Ishikawa (cell line): Measurements from ENCODE around the gene LINC01488.

ENCODE experiments used
- CEBPB ChIP-seq: IDR thresholded peaks from 2 replicates; pipeline ENCODE4 v1.6.1; 2012
- CREB1 ChIP-seq: IDR thresholded peaks from 2 replicates; pipeline ENCODE4 v1.6.1; 2012; ENCODE audit warnings: low read depth
- EGR1 ChIP-seq: IDR thresholded peaks from 2 replicates; pipeline ENCODE4 v1.6.1; 2012
- EP300 ChIP-seq: IDR thresholded peaks from 2 replicates; pipeline ENCODE4 v1.6.1; 2012; ENCODE audit warnings: borderline replicate concordance
- FOXM1 ChIP-seq: IDR thresholded peaks from 2 replicates; pipeline ENCODE4 v1.6.1; 2012; ENCODE audit warnings: low read depth, borderline replicate concordance
- NFIC ChIP-seq: IDR thresholded peaks from 2 replicates; pipeline ENCODE4 v1.6.1; 2012
- RAD21 ChIP-seq: IDR thresholded peaks from 2 replicates; pipeline ENCODE4 v1.6.1; 2012; ENCODE audit warnings: low read depth
- TAF1 ChIP-seq: IDR thresholded peaks from 2 replicates; pipeline ENCODE4 v1.6.1; 2012; ENCODE audit warnings: low read depth, mild to moderate bottlenecking
- TCF12 ChIP-seq: IDR thresholded peaks from 2 replicates; pipeline ENCODE4 v1.6.1; 2012; ENCODE audit warnings: low read depth
- TEAD4 ChIP-seq: IDR thresholded peaks from 2 replicates; pipeline ENCODE4 v1.6.1; 2012
- YY1 ChIP-seq: IDR thresholded peaks from 2 replicates; pipeline ENCODE4 v1.6.1; 2012; ENCODE audit warnings: low read depth
- ZBTB7A ChIP-seq: IDR thresholded peaks from 2 replicates; pipeline ENCODE4 v1.6.1; 2012; ENCODE audit warnings: low read depth
- TF ChIP-seq, protein P1 (sequence below): IDR thresholded peaks from 2 replicates; pipeline ENCODE4 v1.6.1; 2012
- TF ChIP-seq, protein P2 (sequence below): IDR thresholded peaks from 2 replicates; pipeline ENCODE4 v1.6.1; 2012
- TF ChIP-seq, protein P3 (sequence below): IDR thresholded peaks from 2 replicates; pipeline ENCODE4 v1.6.1; 2012; ENCODE audit warnings: low read depth, mild to moderate bottlenecking

LINC01488 gene

DNA sequence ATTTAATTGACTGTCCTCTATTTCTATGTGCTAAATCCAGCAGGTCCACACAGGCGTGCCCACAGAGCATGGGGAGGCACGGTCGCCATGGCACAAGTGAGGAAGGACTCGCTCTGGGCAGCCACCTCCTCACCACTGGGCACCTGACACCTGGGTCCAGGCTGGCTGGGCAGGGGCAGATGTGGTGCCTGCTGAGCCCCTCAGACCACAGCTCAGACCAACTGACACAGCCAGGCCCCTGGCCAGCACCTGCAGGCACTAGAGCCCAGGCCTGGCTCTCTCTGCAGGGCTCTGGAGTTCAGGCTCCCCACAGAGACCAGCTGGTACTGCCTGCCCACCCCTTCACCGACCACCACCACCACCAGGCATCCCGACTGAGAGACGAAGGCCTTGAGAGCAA, 27.9 kb downstream of the LINC01488 start:
- TF ChIP-seq EP300 (no peak), YY1 (no peak), EGR1 (no peak), CEBPB (no peak), TAF1 (no peak), ZBTB7A (no peak), CREB1 (no peak), RAD21 (no peak), NFIC (no peak), FOXM1 (no peak), TCF12 (no peak), TEAD4 (no peak)
- TF ChIP-seq, protein P1, sequence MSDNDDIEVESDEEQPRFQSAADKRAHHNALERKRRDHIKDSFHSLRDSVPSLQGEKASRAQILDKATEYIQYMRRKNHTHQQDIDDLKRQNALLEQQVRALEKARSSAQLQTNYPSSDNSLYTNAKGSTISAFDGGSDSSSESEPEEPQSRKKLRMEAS, result no peak
- TF ChIP-seq, protein P2, sequence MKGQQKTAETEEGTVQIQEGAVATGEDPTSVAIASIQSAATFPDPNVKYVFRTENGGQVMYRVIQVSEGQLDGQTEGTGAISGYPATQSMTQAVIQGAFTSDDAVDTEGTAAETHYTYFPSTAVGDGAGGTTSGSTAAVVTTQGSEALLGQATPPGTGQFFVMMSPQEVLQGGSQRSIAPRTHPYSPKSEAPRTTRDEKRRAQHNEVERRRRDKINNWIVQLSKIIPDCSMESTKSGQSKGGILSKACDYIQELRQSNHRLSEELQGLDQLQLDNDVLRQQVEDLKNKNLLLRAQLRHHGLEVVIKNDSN, result no peak
- TF ChIP-seq, protein P3, sequence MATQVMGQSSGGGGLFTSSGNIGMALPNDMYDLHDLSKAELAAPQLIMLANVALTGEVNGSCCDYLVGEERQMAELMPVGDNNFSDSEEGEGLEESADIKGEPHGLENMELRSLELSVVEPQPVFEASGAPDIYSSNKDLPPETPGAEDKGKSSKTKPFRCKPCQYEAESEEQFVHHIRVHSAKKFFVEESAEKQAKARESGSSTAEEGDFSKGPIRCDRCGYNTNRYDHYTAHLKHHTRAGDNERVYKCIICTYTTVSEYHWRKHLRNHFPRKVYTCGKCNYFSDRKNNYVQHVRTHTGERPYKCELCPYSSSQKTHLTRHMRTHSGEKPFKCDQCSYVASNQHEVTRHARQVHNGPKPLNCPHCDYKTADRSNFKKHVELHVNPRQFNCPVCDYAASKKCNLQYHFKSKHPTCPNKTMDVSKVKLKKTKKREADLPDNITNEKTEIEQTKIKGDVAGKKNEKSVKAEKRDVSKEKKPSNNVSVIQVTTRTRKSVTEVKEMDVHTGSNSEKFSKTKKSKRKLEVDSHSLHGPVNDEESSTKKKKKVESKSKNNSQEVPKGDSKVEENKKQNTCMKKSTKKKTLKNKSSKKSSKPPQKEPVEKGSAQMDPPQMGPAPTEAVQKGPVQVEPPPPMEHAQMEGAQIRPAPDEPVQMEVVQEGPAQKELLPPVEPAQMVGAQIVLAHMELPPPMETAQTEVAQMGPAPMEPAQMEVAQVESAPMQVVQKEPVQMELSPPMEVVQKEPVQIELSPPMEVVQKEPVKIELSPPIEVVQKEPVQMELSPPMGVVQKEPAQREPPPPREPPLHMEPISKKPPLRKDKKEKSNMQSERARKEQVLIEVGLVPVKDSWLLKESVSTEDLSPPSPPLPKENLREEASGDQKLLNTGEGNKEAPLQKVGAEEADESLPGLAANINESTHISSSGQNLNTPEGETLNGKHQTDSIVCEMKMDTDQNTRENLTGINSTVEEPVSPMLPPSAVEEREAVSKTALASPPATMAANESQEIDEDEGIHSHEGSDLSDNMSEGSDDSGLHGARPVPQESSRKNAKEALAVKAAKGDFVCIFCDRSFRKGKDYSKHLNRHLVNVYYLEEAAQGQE, result no peak

DNA sequence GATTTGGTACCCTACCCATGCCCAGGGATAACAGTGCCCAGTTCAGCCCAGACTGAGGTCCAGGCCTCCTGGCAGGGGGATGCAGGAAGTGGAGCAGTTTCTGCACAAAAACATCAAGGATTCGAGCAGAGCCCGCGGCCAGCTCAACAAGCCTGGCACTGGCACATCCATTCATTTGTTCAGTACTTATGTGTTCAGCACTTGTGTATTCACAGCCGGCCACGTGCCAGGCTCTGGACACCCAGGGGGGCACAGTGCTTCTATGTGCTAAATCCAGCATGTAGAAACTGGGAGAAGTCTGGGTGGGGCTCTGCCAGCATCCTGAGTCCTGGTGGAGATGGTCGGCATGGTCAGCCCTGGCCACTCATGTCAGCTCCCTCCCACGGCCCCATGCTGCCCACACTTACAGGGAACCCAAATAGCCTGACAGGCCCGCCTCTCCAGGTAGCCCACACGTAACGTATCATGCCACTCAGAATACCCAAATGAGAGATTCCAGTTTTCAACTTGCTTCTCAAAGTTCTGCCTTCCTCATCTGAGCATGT, 28.5 kb downstream of the LINC01488 start:
- TF ChIP-seq TCF12, result no peak
- TF ChIP-seq EP300, result no peak
- TF ChIP-seq ZBTB7A, result no peak
- TF ChIP-seq, protein P2, result no peak
- TF ChIP-seq CEBPB, result no peak
- TF ChIP-seq NFIC, result no peak
- TF ChIP-seq TEAD4, result no peak
- TF ChIP-seq, protein P3, result no peak
- no peak for TF ChIP-seq RAD21
- TF ChIP-seq CREB1, result no peak
- no peak for TF ChIP-seq YY1
- TF ChIP-seq EGR1, result no peak
- TF ChIP-seq, protein P1, result no peak
- TF ChIP-seq FOXM1, result no peak
- no peak for TF ChIP-seq TAF1

DNA sequence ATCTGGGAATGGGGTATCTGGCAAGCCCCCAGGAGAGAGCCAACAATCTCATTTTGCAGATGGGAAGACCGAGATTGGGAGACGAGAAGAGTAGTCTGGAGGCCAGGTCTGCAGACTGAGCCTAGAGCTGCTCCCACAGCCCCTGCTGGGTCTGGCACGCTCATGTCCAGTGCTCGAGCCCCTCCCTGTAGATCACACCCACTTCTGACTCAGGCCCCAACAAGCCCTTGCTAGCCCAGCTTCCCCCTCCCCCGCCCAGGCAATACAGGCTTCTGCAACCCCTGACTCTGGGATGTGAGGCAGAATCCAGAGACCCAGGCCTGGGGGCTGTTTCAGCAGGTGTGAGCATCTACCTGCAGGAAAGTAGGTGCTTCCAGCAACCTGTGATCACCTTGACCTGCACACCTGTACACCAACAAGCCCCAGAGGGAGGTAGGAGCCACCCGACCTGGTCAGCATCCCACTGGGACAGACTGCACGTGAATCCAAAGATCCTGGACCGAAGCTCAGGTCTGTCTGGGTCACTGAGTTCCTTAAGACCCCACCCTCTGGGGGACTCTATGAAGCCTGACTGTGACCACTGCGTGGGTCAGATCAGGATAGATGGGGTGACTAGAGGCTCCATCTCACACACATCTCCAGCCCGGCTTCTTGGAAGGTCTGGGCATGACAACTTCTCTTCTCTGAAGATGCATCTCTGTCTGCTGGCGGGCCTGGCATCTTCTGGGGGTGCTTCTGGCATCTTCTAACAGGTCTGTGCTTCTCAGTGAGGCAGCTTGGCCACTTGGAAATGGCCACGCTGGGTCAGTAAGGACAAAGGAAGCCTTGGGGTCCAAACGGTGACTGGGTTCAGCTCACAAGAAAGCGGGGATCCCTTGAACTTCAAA, 29.3 kb downstream of the LINC01488 start:
- TF ChIP-seq TCF12 (no peak), NFIC (no peak), FOXM1 (no peak), TEAD4 (no peak), RAD21 (no peak), YY1 (no peak), EP300 (no peak)
- TF ChIP-seq, protein P1, result 0 out of 2 replicates have a peak, but pooled peaks have one; percentile 13

DNA sequence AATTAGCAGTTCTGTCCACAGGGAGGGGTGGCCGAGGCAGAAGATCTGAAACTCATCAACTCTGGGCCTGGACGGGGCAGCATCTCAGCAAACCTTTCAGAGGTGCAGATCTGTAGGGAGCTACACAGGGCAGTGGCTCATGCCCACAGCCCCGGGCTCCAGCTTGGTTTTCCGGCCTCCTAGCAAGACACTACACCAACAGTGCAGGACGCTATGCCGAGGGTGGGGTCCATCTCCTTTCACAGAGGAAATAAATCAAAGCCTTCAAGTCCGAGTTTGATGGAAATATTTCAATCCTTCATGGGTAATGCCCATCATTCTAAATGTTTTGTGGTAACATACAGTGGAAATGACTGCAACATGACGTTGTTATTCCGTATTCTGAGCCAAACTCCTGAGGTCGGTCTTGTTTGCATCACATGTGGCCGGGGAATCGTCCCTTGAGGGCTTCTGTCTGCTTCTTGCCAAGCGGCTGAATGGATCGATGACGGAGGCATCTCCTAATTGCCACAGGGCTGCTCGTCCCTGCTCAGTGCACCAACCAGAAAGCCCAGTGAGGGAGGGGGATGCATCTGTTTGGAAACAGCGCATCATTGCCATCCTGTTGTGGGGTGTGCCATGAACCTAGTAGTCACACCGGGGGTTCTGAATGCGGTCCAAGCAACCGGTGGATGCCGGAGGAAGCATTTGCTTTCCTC, 30.0 kb downstream of the LINC01488 start:
- TF ChIP-seq RAD21, result no peak

DNA sequence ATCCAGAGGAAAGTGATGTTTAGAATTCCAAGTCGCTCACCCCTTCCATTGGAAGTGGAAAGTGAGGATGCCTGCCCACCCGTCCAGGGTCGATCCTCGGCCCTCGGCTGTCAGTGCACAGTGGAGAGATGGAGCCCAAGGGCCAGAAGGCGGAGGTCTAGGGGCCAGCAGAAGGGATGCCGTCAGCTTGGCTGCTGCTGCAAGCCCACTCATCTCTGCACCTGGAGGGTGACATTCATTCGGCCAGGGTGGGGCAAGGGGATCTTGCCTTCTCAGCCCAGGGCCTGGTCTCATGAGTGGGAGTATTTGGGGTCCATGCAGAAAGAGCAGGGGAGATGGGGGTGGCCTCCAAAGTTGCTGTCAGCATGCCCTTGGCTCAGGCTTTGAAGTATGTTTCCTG, 30.7 kb downstream of the LINC01488 start:
- no peak for TF ChIP-seq EGR1
- TF ChIP-seq CEBPB, result no peak
- no peak for TF ChIP-seq TAF1
- TF ChIP-seq FOXM1, result no peak
- TF ChIP-seq YY1, result no peak
